CD14-positive monocyte (primary cell): ENCODE measurements around the gene MRPL4. TPM values are rescaled to one million over a fixed set of nuclear protein-coding genes. Genes with fewer than 3 reads are reported as not detected.

Experiments used
- DNase-seq, 3 donors: peaks; one replicate each; pipeline ENCODE4 v3.0.0-alpha.2; 2011 to 2022
- H2AFZ ChIP-seq: 2 replicates; pipeline ENCODE4 v1.6.0; 2012; ENCODE audit warnings: mild to moderate bottlenecking, low read depth, low read length, inconsistent platforms; ENCODE audit not compliant: insufficient read depth, poor library complexity, severe bottlenecking
- H3K27ac ChIP-seq, 2 donors: 1 replicate in 1 of 2; 2 replicates in 1 of 2; pipeline ENCODE4 v1.5.1; 2012 to 2013; ENCODE audit warnings: low read length in 2 of 2, control low read depth in 1 of 2, inconsistent platforms in 1 of 2, low read depth in 1 of 2, mild to moderate bottlenecking in 1 of 2
- H3K27me3 ChIP-seq, 2 donors: one replicate each; pipeline versions ENCODE4 v1.6.0 to v1.6.1; 2011 to 2013; ENCODE audit warnings: low read length in 2 of 2; ENCODE audit not compliant: control insufficient read depth in 2 of 2, insufficient read depth in 2 of 2
- H3K36me3 ChIP-seq, 2 donors: replicated peaks in 1 of 2; 1 replicate in 1 of 2; 2 replicates in 1 of 2; pipeline versions ENCODE4 v1.5.1 to v1.6.1; 2012 to 2013; ENCODE audit warnings: low read length in 2 of 2, control low read depth in 1 of 2, inconsistent platforms in 1 of 2, mild to moderate bottlenecking in 1 of 2; ENCODE audit not compliant: insufficient read depth in 2 of 2, control insufficient read depth in 1 of 2
- H3K4me1 ChIP-seq, 2 donors: 1 replicate in 1 of 2; 2 replicates in 1 of 2; pipeline versions ENCODE4 v1.5.1 to v1.6.1; 2012 to 2013; ENCODE audit warnings: low read length in 2 of 2, control low read depth in 1 of 2, inconsistent platforms in 1 of 2, mild to moderate bottlenecking in 1 of 2, moderate library complexity in 1 of 2; ENCODE audit not compliant: insufficient read depth in 2 of 2, control insufficient read depth in 1 of 2
- H3K4me2 ChIP-seq: replicated peaks from 2 replicates; pipeline ENCODE3; 2012; ENCODE audit warnings: low read length, moderate library complexity, mild to moderate bottlenecking; ENCODE audit not compliant: poor library complexity, severe bottlenecking; ENCODE audit errors: extremely low read depth
- H3K4me3 ChIP-seq, 3 experiments: fragments of 200-600 bp in 1 of 3; sonication (generic) in 1 of 3; replicated peaks in 1 of 3; 1 replicate in 2 of 3; 2 replicates in 1 of 3; pipeline ENCODE4 v1.5.1; 2011 to 2013; ENCODE audit warnings: low read length in 3 of 3, mild to moderate bottlenecking in 3 of 3, control low read depth in 2 of 3, low read depth in 2 of 3, inconsistent platforms in 1 of 3, moderate library complexity in 1 of 3
- H3K79me2 ChIP-seq: 2 replicates; pipeline ENCODE4 v1.6.0; 2012; ENCODE audit warnings: mild to moderate bottlenecking, control low read depth, inconsistent platforms, low read length, moderate library complexity; ENCODE audit not compliant: insufficient read depth
- H3K9ac ChIP-seq: 2 replicates; pipeline ENCODE4 v1.6.0; 2017; ENCODE audit warnings: low read length, mild to moderate bottlenecking; ENCODE audit not compliant: insufficient read depth, poor library complexity, severe bottlenecking
- H3K9me3 ChIP-seq, 2 donors: replicated peaks in 1 of 2; 1 replicate in 1 of 2; 2 replicates in 1 of 2; pipeline versions ENCODE4 v1.5.1 to v1.6.1; 2012 to 2013; ENCODE audit warnings: low read length in 2 of 2, control low read depth in 1 of 2; ENCODE audit not compliant: control insufficient read depth in 1 of 2, insufficient read depth in 1 of 2
- H4K20me1 ChIP-seq: 2 replicates; pipeline ENCODE4 v1.6.0; 2012; ENCODE audit warnings: mild to moderate bottlenecking, low read length, control low read depth, moderate library complexity; ENCODE audit not compliant: insufficient read depth
- H3K27ac Mint-ChIP-seq, 7 donors: one replicate each; pipeline ENCODE4 v1.8.0; 2020; ENCODE audit warnings: mild to moderate bottlenecking in 7 of 7, mixed read lengths in 7 of 7, moderate library complexity in 6 of 7, inconsistent platforms in 2 of 7
- H3K27me3 Mint-ChIP-seq, 3 donors: one replicate each; pipeline ENCODE4 v1.8.0; 2021 to 2022; ENCODE audit warnings: low read depth in 3 of 3, mild to moderate bottlenecking in 3 of 3, mixed read lengths in 3 of 3, moderate library complexity in 3 of 3, inconsistent platforms in 1 of 3
- H3K36me3 Mint-ChIP-seq, 2 donors: one replicate each; pipeline ENCODE4 v1.8.0; 2020; ENCODE audit warnings: mixed read lengths in 2 of 2, inconsistent platforms in 1 of 2, mild to moderate bottlenecking in 1 of 2
- H3K4me1 Mint-ChIP-seq: one replicate; pipeline ENCODE4 v1.8.0; 2020; ENCODE audit warnings: mild to moderate bottlenecking, mixed read lengths
- H3K4me3 Mint-ChIP-seq, 2 donors: one replicate each; pipeline ENCODE4 v1.8.0; 2020; ENCODE audit warnings: mild to moderate bottlenecking in 2 of 2, mixed read lengths in 2 of 2, moderate library complexity in 1 of 2
- H3K9me3 Mint-ChIP-seq, 7 donors: one replicate each; pipeline ENCODE4 v1.8.0; 2020 to 2022; ENCODE audit warnings: mixed read lengths in 7 of 7, mild to moderate bottlenecking in 6 of 7, moderate library complexity in 6 of 7, inconsistent platforms in 2 of 7
- WGBS: methylation state at CpG from one replicate; pipeline ENCODE4 v1.1.5; 2013; ENCODE audit warnings: missing lambda C conversion rate; ENCODE audit not compliant: insufficient coverage; 5-methylcytosine and 5-hydroxymethylcytosine counted together
- intact Hi-C, 2 donors: fragments of 100-400 bp; cut with micrococcal nuclease; formaldehyde crosslinking; loops; one replicate each; pipeline versions ENCODE4 v1.15.0 to v1.15.1; 2023
- polyA plus RNA-seq, 3 donors: library from polyadenylated mRNA; depleted of rRNA in 1 of 3; unstranded in 2 of 3; stranded (reverse) in 1 of 3; fragments of 300-500 nt in 2 of 3; fragments of >200 nt in 1 of 3; fragmentation: Illumina TruSeq in 2 of 3; gene quantifications; 1 replicate in 2 of 3; 2 replicates in 1 of 3; pipeline ENCODE4 v1.2.3, GENCODE V29; 2012 to 2021
- TF ChIP-seq, protein P1 (sequence below): fragments of 200-600 bp; IDR thresholded peaks from one replicate; pipeline ENCODE4 v1.8.0; 2022; ENCODE audit warnings: antibody characterized with exemption, mild to moderate bottlenecking

MRPL4 gene
- polyA plus RNA-seq, 3 donors, result 20.4 to 40.2 (median 22.7) TPM

DNA sequence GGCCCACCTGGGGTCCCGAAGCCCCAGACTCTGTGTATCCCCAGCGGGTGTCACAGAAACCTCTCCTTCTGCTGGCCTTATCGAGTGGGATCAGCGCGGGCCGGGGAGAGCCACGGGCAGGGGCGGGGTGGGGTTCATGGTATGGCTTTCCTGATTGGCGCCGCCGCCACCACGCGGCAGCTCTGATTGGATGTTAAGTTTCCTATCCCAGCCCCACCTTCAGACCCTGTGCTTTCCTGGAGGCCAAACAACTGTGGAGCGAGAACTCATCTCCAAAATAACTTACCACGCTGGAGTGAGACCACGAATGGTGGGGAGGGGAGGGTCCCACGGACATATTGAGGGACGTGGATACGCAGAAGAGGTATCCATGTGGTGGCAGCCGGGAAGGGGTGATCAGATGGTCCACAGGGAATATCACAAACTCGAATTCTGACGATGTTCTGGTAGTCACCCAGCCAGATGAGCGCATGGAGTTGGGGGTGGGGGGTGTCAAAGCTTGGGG is 36.7 kb downstream of the MRPL4 start:
- intact Hi-C loops, result no loop called here
- WGBS, result 0% methylated on average over 9 of the region's 23 CpGs
- TF ChIP-seq, protein P1, sequence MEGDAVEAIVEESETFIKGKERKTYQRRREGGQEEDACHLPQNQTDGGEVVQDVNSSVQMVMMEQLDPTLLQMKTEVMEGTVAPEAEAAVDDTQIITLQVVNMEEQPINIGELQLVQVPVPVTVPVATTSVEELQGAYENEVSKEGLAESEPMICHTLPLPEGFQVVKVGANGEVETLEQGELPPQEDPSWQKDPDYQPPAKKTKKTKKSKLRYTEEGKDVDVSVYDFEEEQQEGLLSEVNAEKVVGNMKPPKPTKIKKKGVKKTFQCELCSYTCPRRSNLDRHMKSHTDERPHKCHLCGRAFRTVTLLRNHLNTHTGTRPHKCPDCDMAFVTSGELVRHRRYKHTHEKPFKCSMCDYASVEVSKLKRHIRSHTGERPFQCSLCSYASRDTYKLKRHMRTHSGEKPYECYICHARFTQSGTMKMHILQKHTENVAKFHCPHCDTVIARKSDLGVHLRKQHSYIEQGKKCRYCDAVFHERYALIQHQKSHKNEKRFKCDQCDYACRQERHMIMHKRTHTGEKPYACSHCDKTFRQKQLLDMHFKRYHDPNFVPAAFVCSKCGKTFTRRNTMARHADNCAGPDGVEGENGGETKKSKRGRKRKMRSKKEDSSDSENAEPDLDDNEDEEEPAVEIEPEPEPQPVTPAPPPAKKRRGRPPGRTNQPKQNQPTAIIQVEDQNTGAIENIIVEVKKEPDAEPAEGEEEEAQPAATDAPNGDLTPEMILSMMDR, result no peak
- Histone ChIP-seq H2AFZ (peak overlapping the region; percentile 1), H3K27ac (no peak overlapping the region), H3K36me3 (peaks cover 25% of the 10 kb centered on the region in 2 donors), H4K20me1 (peaks cover 39% of the 10 kb centered on the region), H3K27me3 (peaks cover 23 to 62% of the 10 kb centered on the region in 2 donors), H3K4me2 (peak overlapping the region; percentile 78), H3K4me3 (peak overlapping the region in 2 of 3 experiments; percentile 55 to 74), H3K9me3 (peaks cover 6 to 12% of the 10 kb centered on the region in 2 donors), H3K9ac (no peak overlapping the region), H3K4me1 (peaks cover 86 to 91% of the 10 kb centered on the region in 2 donors), H3K79me2 (no peaks in the 10 kb centered on the region)
- peak in 1 of 3 donors; percentile 43 for DNase-seq
- peaks cover 0 to 45% (median 26%) of the 10 kb centered on the region in 7 donors for H3K9me3 Mint-ChIP-seq
- H3K4me1 Mint-ChIP-seq, result peaks cover 84% of the 10 kb centered on the region
- H3K27me3 Mint-ChIP-seq, result peaks cover 52 to 67% (median 65%) of the 10 kb centered on the region in 3 donors
- H3K27ac Mint-ChIP-seq, result peak overlapping the region in 3 of 7 donors; percentile 56 to 76 (median 58)
- peaks cover 38 to 47% of the 10 kb centered on the region in 2 donors for H3K36me3 Mint-ChIP-seq
- peak overlapping the region; percentile 66 to 88 for H3K4me3 Mint-ChIP-seq

DNA sequence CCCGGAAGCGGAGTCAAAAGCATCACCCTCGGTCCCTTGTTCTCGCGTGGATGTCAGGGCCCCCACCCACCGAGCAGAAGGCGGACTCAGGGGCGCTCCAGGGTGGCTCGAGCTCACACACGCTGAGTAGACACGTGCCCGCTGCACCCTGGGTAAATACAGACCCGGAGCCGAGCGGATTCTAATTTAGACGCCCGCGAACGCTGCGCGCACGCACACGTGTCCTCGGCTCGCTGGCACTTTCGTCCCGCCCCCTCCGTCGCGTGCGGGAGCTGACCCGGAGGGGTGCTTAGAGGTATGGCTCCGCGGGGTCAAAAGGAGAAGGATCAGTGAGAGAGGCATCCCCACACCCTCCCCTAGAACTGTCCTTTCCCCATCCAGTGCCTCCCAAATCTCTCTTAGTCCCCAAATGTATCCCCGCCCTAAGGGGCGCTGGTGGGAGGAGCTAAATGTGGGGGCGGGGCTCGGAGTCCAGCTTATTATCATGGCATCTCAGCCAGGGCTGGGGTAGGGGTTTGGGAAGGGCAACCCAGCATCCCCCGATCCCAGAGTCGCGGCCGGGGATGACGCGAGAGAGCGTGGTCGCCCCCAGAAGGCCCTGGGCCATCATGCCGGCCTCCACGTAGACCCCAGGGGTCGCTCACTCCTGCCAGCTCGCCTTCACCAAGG is 37.3 kb downstream of the MRPL4 start:
- H3K9ac ChIP-seq, result no peak overlapping the region
- intact Hi-C loops, result no loop called here
- peak overlapping the region in 2 of 3 experiments; percentile 15 to 74 for H3K4me3 ChIP-seq
- Mint-ChIP-seq H3K36me3 (peaks cover 32 to 41% of the 10 kb centered on the region in 2 donors), H3K9me3 (peaks cover 0 to 47% (median 29%) of the 10 kb centered on the region in 7 donors), H3K27me3 (peaks cover 58 to 73% (median 71%) of the 10 kb centered on the region in 3 donors), H3K4me1 (peaks cover 85% of the 10 kb centered on the region), H3K4me3 (peak overlapping the region; percentile 66 to 88), H3K27ac (peak overlapping the region in 3 of 7 donors; percentile 49 to 76 (median 58))
- TF ChIP-seq, protein P1, result no peak
- H3K36me3 ChIP-seq, result peaks cover 19% of the 10 kb centered on the region in 2 donors
- under 1% methylated on average over 35 of the region's 50 CpGs for WGBS
- H3K4me1 ChIP-seq, result peaks cover 91 to 97% of the 10 kb centered on the region in 2 donors
- peak; percentile 62 to 74 (median 64) for DNase-seq
- H3K27ac ChIP-seq, result no peak overlapping the region
- no peak overlapping the region for H2AFZ ChIP-seq
- H4K20me1 ChIP-seq, result peaks cover 33% of the 10 kb centered on the region
- peaks cover 28 to 68% of the 10 kb centered on the region in 2 donors for H3K27me3 ChIP-seq
- H3K9me3 ChIP-seq, result peaks cover 6 to 18% of the 10 kb centered on the region in 2 donors
- H3K4me2 ChIP-seq, result peak overlapping the region; percentile 78
- no peaks in the 10 kb centered on the region for H3K79me2 ChIP-seq
